ENCODE results near the gene KIDINS220. TPM values are rescaled to one million over a fixed set of nuclear protein-coding genes. Genes with fewer than 3 reads are reported as not detected.

KIDINS220 gene
- total RNA-seq, 4 donors from 2014 or later = 65.8 to 78.1 (median 73.6) TPM

- Histone ChIP-seq H3K27ac (replicated peaks in 1 of 4) (no peak overlapping the region), H3K36me3 (peaks cover 36 to 94% (median 58%) of the 10 kb centered on the region in 4 donors), H3K4me3 (no peak overlapping the region), H3K27me3 (no peaks in the 10 kb centered on the region), H3K9me3 (no peaks in the 10 kb centered on the region), H3K4me1 (peaks cover 4 to 20% (median 7%) of the 10 kb centered on the region in 4 donors)
- intact Hi-C loops (cut with DNase I) = no loop called here
- TF ChIP-seq EP300 (IDR thresholded peaks at IDR 0.05) (no peak), POLR2A (IDR thresholded peaks at IDR 0.05; ENCODE audit: low read depth) (no peak), POLR2AphosphoS5 (IDR thresholded peaks at IDR 0.05) (no peak), CTCF (IDR thresholded peaks at IDR 0.05) (no peak)
- 90% methylated on average over 9 of the region's 9 CpGs for WGBS
- no peak for DNase-seq (ENCODE audit: extremely low spot score)
These were observed 41.0 kb downstream of the KIDINS220 start for GRCh38 chr2:8796315-8796848.

- no peak for DNase-seq (ENCODE audit: extremely low spot score)
- no peaks in the 10 kb centered on the region for H3K9me3 ChIP-seq
- peaks cover 43 to 95% (median 62%) of the 10 kb centered on the region in 4 donors for H3K36me3 ChIP-seq
- no peak overlapping the region for H3K4me3 ChIP-seq
- H3K27ac ChIP-seq (replicated peaks in 1 of 4) = peak overlapping the region in 1 of 4 donors; percentile 3
- TF ChIP-seq EP300 (IDR thresholded peaks at IDR 0.05) (no peak), POLR2AphosphoS5 (IDR thresholded peaks at IDR 0.05) (no peak), POLR2A (IDR thresholded peaks at IDR 0.05; ENCODE audit: low read depth) (no peak), CTCF (IDR thresholded peaks at IDR 0.05) (no peak)
- intact Hi-C loops (cut with DNase I) = no loop called here
- H3K27me3 ChIP-seq = no peaks in the 10 kb centered on the region
- peaks cover 4 to 20% (median 7%) of the 10 kb centered on the region in 4 donors for H3K4me1 ChIP-seq
- 85% methylated on average over 8 of the region's 8 CpGs for WGBS
These were observed 42.2 kb downstream of the KIDINS220 start for GRCh38 chr2:8794923-8795825.

DNA sequence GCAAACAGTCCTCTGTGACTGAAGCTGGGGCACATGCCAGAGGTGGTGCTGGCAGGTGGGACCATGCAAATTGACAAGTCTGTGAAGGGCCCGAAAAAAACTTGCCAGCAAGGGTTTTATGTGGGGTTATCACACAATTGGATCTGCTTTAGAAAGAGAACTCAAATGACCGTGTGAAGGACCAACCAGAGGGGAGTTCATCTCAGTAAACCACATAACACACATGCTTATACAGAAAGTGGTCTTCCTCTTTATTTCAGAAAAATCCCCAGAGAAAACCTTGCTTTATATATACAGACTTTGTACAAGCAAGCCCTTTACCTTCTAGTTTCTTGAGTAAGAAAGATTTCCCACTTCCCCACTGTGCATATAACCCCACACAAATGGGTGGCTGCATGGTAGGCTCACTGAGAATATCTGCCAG lies 46.7 kb downstream of the KIDINS220 start:
- no peak overlapping the region for H3K4me3 ChIP-seq
- TF ChIP-seq CTCF (IDR thresholded peaks at IDR 0.05) (no peak), POLR2AphosphoS5 (IDR thresholded peaks at IDR 0.05) (no peak), POLR2A (IDR thresholded peaks at IDR 0.05; ENCODE audit: low read depth) (no peak), EP300 (IDR thresholded peaks at IDR 0.05) (no peak)
- 89% methylated on average over 2 of the region's 2 CpGs for WGBS
- H3K27me3 ChIP-seq = no peaks in the 10 kb centered on the region
- H3K4me1 ChIP-seq = peaks cover 4 to 8% (median 7%) of the 10 kb centered on the region in 4 donors
- intact Hi-C loops (cut with DNase I) = no loop called here
- no peaks in the 10 kb centered on the region for H3K9me3 ChIP-seq
- peaks cover 34 to 97% (median 66%) of the 10 kb centered on the region in 4 donors for H3K36me3 ChIP-seq
- no peak for DNase-seq (ENCODE audit: extremely low spot score)
- H3K27ac ChIP-seq (replicated peaks in 1 of 4) = no peak overlapping the region

DNA sequence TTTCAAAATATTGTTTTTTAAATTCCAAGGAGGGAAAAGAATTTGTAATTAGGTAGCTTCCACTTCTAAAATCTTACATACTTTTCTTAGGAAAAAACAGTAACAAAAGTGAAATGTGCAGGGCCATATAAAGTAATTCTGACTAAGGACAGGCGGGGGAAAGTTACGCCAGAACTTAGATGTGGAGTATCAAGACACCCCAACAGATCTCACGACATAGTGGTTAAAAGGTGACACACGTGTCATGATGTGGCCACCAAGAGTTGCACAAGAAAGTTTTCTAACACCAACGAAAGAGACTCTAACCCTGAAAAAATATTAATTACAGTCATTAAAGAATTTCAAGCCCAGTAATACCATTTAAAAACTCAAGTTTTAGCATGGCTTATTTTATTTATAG lies 51.0 kb downstream of the KIDINS220 start:
- Histone ChIP-seq H3K36me3 (peaks cover 23 to 80% (median 62%) of the 10 kb centered on the region in 4 donors), H3K9me3 (no peaks in the 10 kb centered on the region), H3K4me3 (no peak overlapping the region), H3K4me1 (peaks cover 0 to 5% (median 0%) of the 10 kb centered on the region in 4 donors), H3K27ac (replicated peaks in 1 of 4) (no peak overlapping the region), H3K27me3 (no peaks in the 10 kb centered on the region)
- no peak for DNase-seq (ENCODE audit: extremely low spot score)
- intact Hi-C loops (cut with DNase I) = no loop called here
- 73% methylated on average over 5 of the region's 5 CpGs for whole genome bisulfite sequencing
- TF ChIP-seq POLR2A (IDR thresholded peaks at IDR 0.05; ENCODE audit: low read depth) (no peak), POLR2AphosphoS5 (IDR thresholded peaks at IDR 0.05) (no peak), CTCF (IDR thresholded peaks at IDR 0.05) (no peak), EP300 (IDR thresholded peaks at IDR 0.05) (no peak)
